Vagina (tissue), 2 donors: ENCODE measurements around the gene EFHC1.

Experiments used
- POLR2A ChIP-seq, 2 donors: fragments of 450-650 bp; IDR thresholded peaks; one replicate each; pipeline ENCODE4 v1.6.1; 2017; ENCODE audit warnings: antibody characterized with exemption in 2 of 2, mild to moderate bottlenecking in 2 of 2, moderate library complexity in 2 of 2
- POLR2AphosphoS5 ChIP-seq, 2 donors: sonication (generic); formaldehyde crosslinking; IDR thresholded peaks; one replicate each; pipeline ENCODE4 v1.9.0; 2017; ENCODE audit warnings: antibody characterized with exemption in 2 of 2, mild to moderate bottlenecking in 2 of 2, low read depth in 1 of 2; ENCODE audit not compliant: insufficient read depth in 1 of 2
- TF ChIP-seq, protein P1 (sequence below), 3 experiments: fragments of 450-650 bp in 2 of 3; fragments of 200-600 bp in 1 of 3; sonication (generic) in 1 of 3; IDR thresholded peaks; one replicate each; pipeline ENCODE4 v1.5.1; 2017 to 2019; ENCODE audit warnings: antibody characterized with exemption in 3 of 3, mild to moderate bottlenecking in 2 of 3, moderate library complexity in 2 of 3

DNA sequence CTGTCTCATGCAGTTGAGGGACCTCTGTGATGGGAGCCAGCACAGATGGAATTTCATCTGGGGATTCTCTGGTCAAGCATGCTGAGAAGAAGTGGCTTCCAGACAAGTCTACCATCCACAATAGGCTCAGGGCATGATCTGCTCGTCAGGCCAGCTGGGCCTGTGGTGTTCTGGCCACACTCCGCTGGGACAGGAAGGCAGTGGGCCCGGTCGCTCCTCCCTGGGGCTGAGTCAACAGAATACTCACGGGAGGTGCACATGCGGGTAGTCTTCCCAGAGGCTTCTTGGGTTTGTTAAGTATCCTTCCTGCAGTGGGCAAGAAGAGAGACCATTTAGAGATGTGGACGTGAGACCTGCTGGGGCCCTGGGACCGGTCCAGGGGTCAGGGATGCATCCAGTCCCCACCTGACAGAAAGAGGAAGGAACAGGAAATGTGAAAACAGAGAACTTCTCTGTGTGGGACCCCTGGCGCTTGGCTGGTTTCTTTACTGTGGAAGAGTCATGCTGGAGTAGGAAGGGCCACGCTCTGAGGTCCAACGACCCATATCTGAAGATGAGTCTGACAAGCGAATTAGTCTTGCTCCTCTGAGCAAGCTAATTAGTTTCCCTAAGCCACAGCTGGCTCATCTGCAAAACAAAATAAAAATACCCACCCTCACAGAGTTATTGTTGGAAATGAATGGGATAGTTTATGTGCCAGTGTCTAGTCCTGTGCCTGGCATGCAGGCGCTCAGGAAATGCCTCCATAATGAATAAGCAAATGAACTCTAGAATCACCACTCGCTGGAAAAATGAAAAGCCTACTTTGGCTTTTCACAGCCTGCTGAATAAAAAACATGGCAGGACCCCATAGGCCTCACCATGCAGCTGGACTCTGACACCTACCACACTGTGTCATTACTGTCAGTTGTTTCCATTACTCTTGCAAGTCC lies 89.4 kb downstream of the EFHC1 start:
- TF ChIP-seq POLR2A (IDR thresholded peaks at IDR 0.05): no peak
- TF ChIP-seq, protein P1, sequence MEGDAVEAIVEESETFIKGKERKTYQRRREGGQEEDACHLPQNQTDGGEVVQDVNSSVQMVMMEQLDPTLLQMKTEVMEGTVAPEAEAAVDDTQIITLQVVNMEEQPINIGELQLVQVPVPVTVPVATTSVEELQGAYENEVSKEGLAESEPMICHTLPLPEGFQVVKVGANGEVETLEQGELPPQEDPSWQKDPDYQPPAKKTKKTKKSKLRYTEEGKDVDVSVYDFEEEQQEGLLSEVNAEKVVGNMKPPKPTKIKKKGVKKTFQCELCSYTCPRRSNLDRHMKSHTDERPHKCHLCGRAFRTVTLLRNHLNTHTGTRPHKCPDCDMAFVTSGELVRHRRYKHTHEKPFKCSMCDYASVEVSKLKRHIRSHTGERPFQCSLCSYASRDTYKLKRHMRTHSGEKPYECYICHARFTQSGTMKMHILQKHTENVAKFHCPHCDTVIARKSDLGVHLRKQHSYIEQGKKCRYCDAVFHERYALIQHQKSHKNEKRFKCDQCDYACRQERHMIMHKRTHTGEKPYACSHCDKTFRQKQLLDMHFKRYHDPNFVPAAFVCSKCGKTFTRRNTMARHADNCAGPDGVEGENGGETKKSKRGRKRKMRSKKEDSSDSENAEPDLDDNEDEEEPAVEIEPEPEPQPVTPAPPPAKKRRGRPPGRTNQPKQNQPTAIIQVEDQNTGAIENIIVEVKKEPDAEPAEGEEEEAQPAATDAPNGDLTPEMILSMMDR (IDR thresholded peaks at IDR 0.05): no peak
- no peak for TF ChIP-seq POLR2AphosphoS5 (IDR thresholded peaks at IDR 0.05; ENCODE audit: insufficient read depth in 1 of 2, low read depth in 1 of 2)
